ENCODE data around the gene IRF3.

Gene IRF3

DNA sequence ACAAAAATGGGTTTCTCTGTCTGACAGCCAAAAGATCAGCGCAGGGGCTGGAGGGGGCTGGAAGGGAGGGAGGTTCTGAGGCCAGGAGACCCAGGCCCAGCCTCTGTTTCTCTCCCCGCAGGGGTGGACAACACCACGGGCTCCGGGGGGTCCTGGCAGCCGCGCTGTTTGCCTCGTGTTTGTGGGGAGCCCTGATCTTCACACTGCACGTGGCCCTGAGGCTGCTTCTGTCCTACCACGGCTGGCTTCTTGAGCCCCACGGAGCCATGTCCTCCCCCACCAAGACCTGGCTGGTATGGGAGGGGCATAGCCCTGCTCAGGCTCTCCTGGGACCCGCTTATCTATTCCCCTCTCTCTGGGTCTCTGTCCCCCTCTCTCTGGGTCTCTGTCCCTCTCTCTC, 34.9 kb upstream of the IRF3 start:
- no peak for TF ChIP-seq RAD21 (IDR thresholded peaks at IDR 0.05; ENCODE audit: low read depth)
- no peak for TF ChIP-seq TEAD4 (IDR thresholded peaks at IDR 0.05)
- no peak for TF ChIP-seq FOXM1 (IDR thresholded peaks at IDR 0.05; ENCODE audit: borderline replicate concordance, low read depth)
- no peak for TF ChIP-seq EP300 (IDR thresholded peaks at IDR 0.05; ENCODE audit: borderline replicate concordance)
- no peak for TF ChIP-seq CREB1 (IDR thresholded peaks at IDR 0.05; ENCODE audit: low read depth)
- TF ChIP-seq TCF12 (IDR thresholded peaks at IDR 0.05; ENCODE audit: low read depth): no peak
- TF ChIP-seq, protein P1, sequence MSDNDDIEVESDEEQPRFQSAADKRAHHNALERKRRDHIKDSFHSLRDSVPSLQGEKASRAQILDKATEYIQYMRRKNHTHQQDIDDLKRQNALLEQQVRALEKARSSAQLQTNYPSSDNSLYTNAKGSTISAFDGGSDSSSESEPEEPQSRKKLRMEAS (IDR thresholded peaks at IDR 0.05): no peak
- no peak for TF ChIP-seq CEBPB (IDR thresholded peaks at IDR 0.05)
- TF ChIP-seq, protein P2, sequence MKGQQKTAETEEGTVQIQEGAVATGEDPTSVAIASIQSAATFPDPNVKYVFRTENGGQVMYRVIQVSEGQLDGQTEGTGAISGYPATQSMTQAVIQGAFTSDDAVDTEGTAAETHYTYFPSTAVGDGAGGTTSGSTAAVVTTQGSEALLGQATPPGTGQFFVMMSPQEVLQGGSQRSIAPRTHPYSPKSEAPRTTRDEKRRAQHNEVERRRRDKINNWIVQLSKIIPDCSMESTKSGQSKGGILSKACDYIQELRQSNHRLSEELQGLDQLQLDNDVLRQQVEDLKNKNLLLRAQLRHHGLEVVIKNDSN (IDR thresholded peaks at IDR 0.05): no peak
- TF ChIP-seq YY1 (IDR thresholded peaks at IDR 0.05; ENCODE audit: low read depth): no peak
- TF ChIP-seq, protein P3, sequence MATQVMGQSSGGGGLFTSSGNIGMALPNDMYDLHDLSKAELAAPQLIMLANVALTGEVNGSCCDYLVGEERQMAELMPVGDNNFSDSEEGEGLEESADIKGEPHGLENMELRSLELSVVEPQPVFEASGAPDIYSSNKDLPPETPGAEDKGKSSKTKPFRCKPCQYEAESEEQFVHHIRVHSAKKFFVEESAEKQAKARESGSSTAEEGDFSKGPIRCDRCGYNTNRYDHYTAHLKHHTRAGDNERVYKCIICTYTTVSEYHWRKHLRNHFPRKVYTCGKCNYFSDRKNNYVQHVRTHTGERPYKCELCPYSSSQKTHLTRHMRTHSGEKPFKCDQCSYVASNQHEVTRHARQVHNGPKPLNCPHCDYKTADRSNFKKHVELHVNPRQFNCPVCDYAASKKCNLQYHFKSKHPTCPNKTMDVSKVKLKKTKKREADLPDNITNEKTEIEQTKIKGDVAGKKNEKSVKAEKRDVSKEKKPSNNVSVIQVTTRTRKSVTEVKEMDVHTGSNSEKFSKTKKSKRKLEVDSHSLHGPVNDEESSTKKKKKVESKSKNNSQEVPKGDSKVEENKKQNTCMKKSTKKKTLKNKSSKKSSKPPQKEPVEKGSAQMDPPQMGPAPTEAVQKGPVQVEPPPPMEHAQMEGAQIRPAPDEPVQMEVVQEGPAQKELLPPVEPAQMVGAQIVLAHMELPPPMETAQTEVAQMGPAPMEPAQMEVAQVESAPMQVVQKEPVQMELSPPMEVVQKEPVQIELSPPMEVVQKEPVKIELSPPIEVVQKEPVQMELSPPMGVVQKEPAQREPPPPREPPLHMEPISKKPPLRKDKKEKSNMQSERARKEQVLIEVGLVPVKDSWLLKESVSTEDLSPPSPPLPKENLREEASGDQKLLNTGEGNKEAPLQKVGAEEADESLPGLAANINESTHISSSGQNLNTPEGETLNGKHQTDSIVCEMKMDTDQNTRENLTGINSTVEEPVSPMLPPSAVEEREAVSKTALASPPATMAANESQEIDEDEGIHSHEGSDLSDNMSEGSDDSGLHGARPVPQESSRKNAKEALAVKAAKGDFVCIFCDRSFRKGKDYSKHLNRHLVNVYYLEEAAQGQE (IDR thresholded peaks at IDR 0.05; ENCODE audit: low read depth): no peak
- TF ChIP-seq TAF1 (IDR thresholded peaks at IDR 0.05; ENCODE audit: low read depth): no peak
- TF ChIP-seq EGR1 (IDR thresholded peaks at IDR 0.05): no peak
- no peak for TF ChIP-seq NFIC (IDR thresholded peaks at IDR 0.05)

DNA sequence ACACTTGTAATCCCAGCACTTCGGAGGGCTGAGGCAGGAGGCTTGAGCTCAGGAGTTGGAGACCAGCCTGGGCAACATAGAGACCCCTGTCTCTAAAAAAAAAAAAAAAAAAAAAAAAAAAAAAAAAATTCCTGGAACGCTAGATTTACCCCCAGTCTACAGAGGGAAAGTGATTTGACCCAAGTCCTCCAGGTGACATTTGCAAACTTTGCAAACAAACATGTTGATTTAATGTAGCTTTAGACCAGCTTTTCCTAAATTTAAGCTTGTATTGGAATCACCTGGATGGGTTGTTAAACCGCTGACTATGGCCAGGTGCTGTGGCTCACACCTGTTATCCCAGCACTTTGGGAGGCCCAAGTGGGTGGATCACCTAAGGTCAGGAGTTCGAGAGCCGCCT, 33.7 kb upstream of the IRF3 start:
- TF ChIP-seq FOXM1 (IDR thresholded peaks at IDR 0.05; ENCODE audit: borderline replicate concordance, low read depth) (no peak), TAF1 (IDR thresholded peaks at IDR 0.05; ENCODE audit: low read depth) (no peak), ZBTB7A (IDR thresholded peaks at IDR 0.05; ENCODE audit: low read depth) (no peak), TEAD4 (IDR thresholded peaks at IDR 0.05) (no peak), YY1 (IDR thresholded peaks at IDR 0.05; ENCODE audit: low read depth) (no peak)
- TF ChIP-seq, protein P2 (IDR thresholded peaks at IDR 0.05): no peak
- TF ChIP-seq, protein P1 (IDR thresholded peaks at IDR 0.05): no peak

DNA sequence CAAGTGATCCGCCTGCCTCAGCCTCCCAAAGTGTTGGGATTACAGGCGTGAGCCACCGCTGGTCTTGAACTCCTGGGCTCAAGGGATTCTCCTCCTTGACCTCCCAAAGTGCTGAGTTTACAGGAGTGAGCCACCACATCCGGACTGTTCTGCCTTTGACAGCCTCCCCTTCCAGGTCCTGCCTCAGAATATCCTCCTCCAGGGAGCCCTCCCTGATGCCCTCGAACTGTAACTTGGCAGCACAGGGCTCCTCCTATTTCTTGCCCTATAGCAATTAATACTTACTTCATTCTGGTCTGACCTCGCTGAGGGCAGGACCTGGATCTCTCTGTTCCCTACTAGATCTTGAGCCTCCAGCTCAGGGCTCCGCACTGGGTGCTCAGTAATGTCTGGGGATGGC, 31.2 kb upstream of the IRF3 start:
- TF ChIP-seq TCF12 (IDR thresholded peaks at IDR 0.05; ENCODE audit: low read depth): no peak

DNA sequence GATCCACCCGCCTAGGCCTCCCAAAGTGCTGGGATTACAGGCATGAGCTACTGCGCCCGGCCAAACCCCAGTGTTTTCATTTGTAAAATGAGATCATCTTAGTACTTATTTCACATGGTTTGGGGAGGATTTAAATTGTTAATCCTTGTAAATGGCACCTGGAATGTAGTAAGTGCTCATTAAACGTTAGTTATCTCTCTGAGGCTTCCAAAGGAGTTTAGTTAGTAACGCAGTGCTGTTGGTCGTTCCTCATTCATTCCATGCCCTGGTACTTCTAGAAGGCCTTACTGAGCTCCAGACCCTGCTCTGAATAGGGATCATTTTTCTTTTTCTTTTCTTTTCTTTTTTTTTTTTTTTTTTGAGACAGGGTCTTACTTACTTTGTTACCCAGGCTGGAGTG, 30.5 kb upstream of the IRF3 start:
- TF ChIP-seq CEBPB (IDR thresholded peaks at IDR 0.05) (no peak), TCF12 (IDR thresholded peaks at IDR 0.05; ENCODE audit: low read depth) (no peak), ZBTB7A (IDR thresholded peaks at IDR 0.05; ENCODE audit: low read depth) (no peak), CREB1 (IDR thresholded peaks at IDR 0.05; ENCODE audit: low read depth) (no peak), FOXM1 (IDR thresholded peaks at IDR 0.05; ENCODE audit: borderline replicate concordance, low read depth) (no peak), YY1 (IDR thresholded peaks at IDR 0.05; ENCODE audit: low read depth) (no peak)
- TF ChIP-seq, protein P2 (IDR thresholded peaks at IDR 0.05): no peak

DNA sequence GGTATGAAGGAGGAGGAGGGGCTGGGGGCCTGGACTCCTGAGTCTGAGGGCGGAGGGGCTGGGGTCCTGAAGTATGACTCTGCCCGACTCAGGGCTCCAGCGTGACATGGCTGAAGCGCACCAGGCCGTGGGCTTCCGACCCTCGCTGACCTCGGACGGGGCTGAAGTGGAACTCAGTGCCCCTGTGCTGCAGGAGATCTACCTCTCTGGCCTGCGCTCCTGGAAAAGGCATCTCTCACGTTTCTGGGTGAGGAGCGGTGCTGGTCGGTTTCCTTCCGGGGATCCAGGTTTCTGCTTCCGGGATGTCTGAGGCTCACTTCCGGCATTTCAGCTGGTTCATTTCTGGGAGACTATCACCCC, 26.5 kb upstream of the IRF3 start:
- no peak for TF ChIP-seq CREB1 (IDR thresholded peaks at IDR 0.05; ENCODE audit: low read depth)
- no peak for TF ChIP-seq TAF1 (IDR thresholded peaks at IDR 0.05; ENCODE audit: low read depth)
- TF ChIP-seq, protein P3 (IDR thresholded peaks at IDR 0.05; ENCODE audit: low read depth): no peak
- no peak for TF ChIP-seq EP300 (IDR thresholded peaks at IDR 0.05; ENCODE audit: borderline replicate concordance)

DNA sequence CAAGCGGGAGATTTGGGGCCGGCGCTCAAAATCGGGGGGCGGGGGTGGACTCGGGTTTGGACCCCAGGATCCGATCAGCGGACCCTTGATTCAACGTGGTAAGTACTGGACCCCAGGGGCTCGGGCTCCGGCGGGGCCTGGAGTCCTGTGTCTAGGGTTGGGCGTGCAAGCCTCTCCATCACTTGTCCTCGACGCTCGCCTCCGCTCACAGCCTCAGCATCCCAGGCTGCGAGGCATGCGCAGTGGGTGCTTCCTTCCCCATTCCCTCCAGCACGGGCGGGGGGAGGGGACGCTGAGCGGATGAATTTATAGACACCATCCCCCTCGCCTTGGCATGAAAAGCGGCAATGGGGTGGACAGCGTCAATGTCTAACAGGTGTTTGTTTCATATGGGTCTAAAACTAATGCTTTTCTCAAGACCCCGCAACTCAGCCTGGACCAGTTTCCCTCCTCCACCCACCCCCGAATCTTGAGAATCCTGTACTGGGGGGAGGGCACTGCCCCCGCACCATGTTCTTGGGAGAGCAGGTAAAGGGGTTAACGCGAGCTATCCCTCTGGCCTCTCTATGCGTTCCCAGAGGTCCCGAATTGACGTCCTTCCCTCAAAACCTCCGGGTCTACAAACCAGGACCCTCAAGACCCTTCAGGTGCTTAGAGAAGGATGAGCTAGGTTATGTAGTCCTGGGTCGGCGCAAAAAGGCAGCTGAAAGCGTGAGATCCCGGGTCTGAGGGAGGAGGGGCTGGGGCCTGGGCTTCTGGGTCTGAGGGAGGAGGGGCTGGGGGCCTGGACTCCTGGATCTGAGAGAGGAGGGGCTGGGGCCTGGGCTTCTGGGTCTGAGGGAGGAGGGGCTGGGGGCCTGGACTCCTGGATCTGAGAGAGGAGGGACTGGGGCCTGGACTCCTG, 25.8 kb upstream of the IRF3 start:
- TF ChIP-seq TCF12 (IDR thresholded peaks at IDR 0.05; ENCODE audit: low read depth): no peak
- TF ChIP-seq RAD21 (IDR thresholded peaks at IDR 0.05; ENCODE audit: low read depth): no peak
- no peak for TF ChIP-seq TAF1 (IDR thresholded peaks at IDR 0.05; ENCODE audit: low read depth)
- TF ChIP-seq, protein P3 (IDR thresholded peaks at IDR 0.05; ENCODE audit: low read depth): no peak
- TF ChIP-seq NFIC (IDR thresholded peaks at IDR 0.05): no peak
- no peak for TF ChIP-seq EP300 (IDR thresholded peaks at IDR 0.05; ENCODE audit: borderline replicate concordance)
- no peak for TF ChIP-seq FOXM1 (IDR thresholded peaks at IDR 0.05; ENCODE audit: borderline replicate concordance, low read depth)
- TF ChIP-seq CEBPB (IDR thresholded peaks at IDR 0.05): no peak
- no peak for TF ChIP-seq YY1 (IDR thresholded peaks at IDR 0.05; ENCODE audit: low read depth)
- no peak for TF ChIP-seq ZBTB7A (IDR thresholded peaks at IDR 0.05; ENCODE audit: low read depth)
- no peak for TF ChIP-seq EGR1 (IDR thresholded peaks at IDR 0.05)
